Activated naive CD4-positive, alpha-beta T cell treated with anti-CD3 and anti-CD28 coated beads, Interleukin-2, amount 50 U/mL, for 24 hours (primary cell): ENCODE measurements around the gene BTNL9.
"Not testable (repeated sequence)": the region's sequence is repeated elsewhere in the genome, so short reads cannot be mapped to it uniquely, and the experiment has no call there.

Experiments
- H3K27ac Mint-ChIP-seq: one replicate; pipeline ENCODE4 v1.8.0; 2021; ENCODE audit warnings: mild to moderate bottlenecking, mixed read lengths
- H3K27me3 Mint-ChIP-seq: one replicate; pipeline ENCODE4 v1.8.0; 2021; ENCODE audit warnings: mixed read lengths
- H3K36me3 Mint-ChIP-seq: one replicate; pipeline ENCODE4 v1.8.0; 2021; ENCODE audit warnings: mixed read lengths
- H3K4me1 Mint-ChIP-seq: one replicate; pipeline ENCODE4 v1.8.0; 2021; ENCODE audit warnings: mixed read lengths
- H3K4me3 Mint-ChIP-seq: one replicate; pipeline ENCODE4 v1.8.0; 2021; ENCODE audit warnings: mild to moderate bottlenecking, mixed read lengths
- H3K9me3 Mint-ChIP-seq: one replicate; pipeline ENCODE4 v1.8.0; 2021; ENCODE audit warnings: mixed read lengths

BTNL9 gene

GRCh38 chr5:181069767-181070491 lies 29.9 kb downstream of the BTNL9 start:
- Mint-ChIP-seq H3K27me3 (peaks cover 37% of the 10 kb centered on the region), H3K27ac (no peak overlapping the region), H3K4me3 (no peak overlapping the region), H3K36me3 (no peaks in the 10 kb centered on the region), H3K4me1 (peaks cover 9% of the 10 kb centered on the region), H3K9me3 (no peaks in the 10 kb centered on the region)

GRCh38 chr5:181070523-181070922 lies 30.5 kb downstream of the BTNL9 start:
- H3K27ac Mint-ChIP-seq: no peak overlapping the region
- H3K4me1 Mint-ChIP-seq: peaks cover 9% of the 10 kb centered on the region
- H3K4me3 Mint-ChIP-seq: no peak overlapping the region
- H3K27me3 Mint-ChIP-seq: peaks cover 41% of the 10 kb centered on the region
- no peaks in the 10 kb centered on the region for H3K9me3 Mint-ChIP-seq
- H3K36me3 Mint-ChIP-seq: peaks cover 2% of the 10 kb centered on the region

DNA sequence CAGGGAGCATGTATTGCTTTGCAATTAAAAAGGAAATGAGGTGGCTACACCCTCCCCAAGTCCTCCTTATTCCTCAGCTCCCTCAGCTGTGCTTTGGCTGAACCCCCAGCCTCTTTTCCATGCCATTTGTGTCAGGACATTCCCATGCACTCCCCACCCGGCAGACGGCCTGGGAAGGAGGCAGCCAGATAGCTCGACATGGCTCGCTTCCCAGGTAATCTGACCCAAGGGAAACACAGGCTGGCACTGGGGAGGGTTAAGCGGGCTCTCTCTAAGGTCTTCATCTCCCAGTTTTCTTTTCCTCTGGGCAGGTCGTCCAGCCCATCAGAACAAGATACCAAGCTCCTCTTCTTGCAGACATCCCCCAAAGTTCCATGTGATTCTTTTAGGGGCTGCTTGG lies 31.2 kb downstream of the BTNL9 start:
- Mint-ChIP-seq H3K4me3 (no peak overlapping the region), H3K27me3 (peaks cover 40% of the 10 kb centered on the region), H3K4me1 (peaks cover 9% of the 10 kb centered on the region), H3K36me3 (peaks cover 2% of the 10 kb centered on the region), H3K9me3 (no peaks in the 10 kb centered on the region), H3K27ac (no peak overlapping the region)

DNA sequence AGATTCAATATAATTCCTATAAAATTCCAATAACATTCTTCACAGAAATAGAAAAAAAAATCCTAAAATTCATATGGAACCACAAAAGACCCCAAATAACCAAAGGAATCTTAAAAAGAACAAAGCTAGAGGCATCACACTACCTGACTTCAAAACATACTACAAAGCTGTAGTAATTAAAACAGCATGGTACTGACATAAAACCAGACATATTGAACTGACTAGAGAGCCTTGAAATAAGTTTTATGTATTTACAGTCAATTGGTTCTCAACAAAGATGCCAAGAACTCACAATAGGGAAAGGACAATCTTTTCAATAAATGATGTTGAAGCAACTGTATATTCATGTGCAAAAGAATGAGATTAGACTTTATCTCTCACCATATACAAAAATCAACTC lies 36.9 kb downstream of the BTNL9 start:
- H3K27ac Mint-ChIP-seq: no peak overlapping the region

GRCh38 chr5:181081989-181082388 lies 41.9 kb downstream of the BTNL9 start:
- Mint-ChIP-seq H3K9me3 (peaks cover 3% of the 10 kb centered on the region), H3K36me3 (no peaks in the 10 kb centered on the region), H3K4me3 (no peak overlapping the region), H3K4me1 (no peaks in the 10 kb centered on the region), H3K27me3 (peaks cover 26% of the 10 kb centered on the region), H3K27ac (no peak overlapping the region)

More for the DNA sequence above, 36.9 kb downstream of the BTNL9 start:
- no peak overlapping the region for H3K4me3 Mint-ChIP-seq
- no peaks in the 10 kb centered on the region for H3K4me1 Mint-ChIP-seq
- peaks cover 4% of the 10 kb centered on the region for H3K36me3 Mint-ChIP-seq
- peaks cover 28% of the 10 kb centered on the region for H3K27me3 Mint-ChIP-seq
- peaks cover 4% of the 10 kb centered on the region for H3K9me3 Mint-ChIP-seq

DNA sequence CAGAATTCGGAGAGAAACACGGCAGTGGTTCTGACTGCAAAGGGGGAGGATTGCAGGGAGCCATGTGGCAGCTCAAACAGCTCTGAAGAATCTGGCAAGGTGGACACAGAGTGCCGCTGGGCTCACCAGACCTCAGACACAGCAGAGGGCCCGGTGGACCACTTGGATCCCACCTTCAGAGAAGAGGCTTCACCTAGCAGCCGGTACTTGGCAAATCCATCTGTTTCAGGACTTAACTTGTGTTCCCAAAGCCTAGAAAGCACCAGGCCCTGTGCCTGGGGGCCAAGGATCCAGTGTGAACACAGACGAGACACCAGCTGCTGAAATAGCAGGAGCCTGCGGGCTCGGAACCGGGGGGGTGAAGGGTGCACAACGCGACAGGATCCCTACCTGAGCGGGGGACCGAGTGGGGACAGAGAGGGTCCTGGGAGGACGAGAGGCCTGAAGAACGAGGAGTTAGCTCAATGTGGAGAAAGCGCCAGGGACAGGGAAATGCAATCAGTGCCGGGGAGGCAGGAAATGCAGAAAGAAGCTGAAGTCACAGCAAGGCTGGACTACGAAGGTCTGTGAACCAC lies 44.6 kb downstream of the BTNL9 start:
- Mint-ChIP-seq H3K9me3 (no peaks in the 10 kb centered on the region), H3K4me1 (no peaks in the 10 kb centered on the region), H3K27me3 (peaks cover 21% of the 10 kb centered on the region), H3K27ac (no peak overlapping the region), H3K36me3 (no peaks in the 10 kb centered on the region), H3K4me3 (no peak overlapping the region)

DNA sequence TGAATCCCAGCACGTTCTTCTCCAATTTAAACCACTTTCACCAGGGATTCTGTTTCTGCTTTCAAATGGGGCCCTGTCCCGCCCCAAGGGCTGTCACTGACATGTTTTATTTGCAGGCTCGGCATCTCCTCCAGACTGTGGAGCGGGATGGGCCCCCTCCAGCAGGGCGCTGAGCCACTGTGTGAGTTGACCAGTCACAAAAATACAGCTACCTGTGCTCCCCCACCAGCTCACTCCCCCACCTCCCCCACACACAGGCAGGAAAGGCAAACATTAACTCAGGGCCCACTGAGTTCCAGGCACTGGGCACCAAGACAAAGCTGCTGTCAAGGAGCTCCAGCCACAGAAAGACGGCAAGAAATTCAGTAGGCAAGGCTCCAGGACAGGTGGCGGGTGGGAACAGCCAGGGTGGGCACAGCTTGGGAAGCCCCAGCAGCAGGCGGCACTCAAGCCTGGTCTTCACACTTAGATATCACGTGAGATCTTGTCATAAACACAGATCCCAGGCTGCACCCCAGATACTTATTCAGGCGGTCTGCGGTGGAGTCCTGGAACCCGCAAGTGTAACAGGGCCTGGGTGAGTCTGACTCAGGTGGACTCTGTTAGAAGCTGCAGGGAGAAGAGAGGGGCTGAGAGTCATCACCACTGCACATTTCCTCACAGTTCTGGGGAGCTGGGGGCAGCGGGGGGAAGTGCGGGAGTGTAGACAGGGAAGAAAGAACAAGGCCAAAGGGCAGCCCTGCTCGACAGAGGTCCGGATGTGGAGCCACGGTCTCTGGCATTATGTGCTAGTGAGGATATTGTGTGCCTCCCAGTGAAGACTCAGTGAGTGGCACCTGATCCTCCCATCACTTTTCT lies 46.2 kb downstream of the BTNL9 start:
- Mint-ChIP-seq H3K27ac (no peak overlapping the region), H3K9me3 (no peaks in the 10 kb centered on the region), H3K36me3 (no peaks in the 10 kb centered on the region), H3K4me1 (no peaks in the 10 kb centered on the region), H3K27me3 (peaks cover 17% of the 10 kb centered on the region), H3K4me3 (no peak overlapping the region)

GRCh38 chr5:181086884-181087205 lies 46.8 kb downstream of the BTNL9 start:
- Mint-ChIP-seq H3K27ac (no peak overlapping the region), H3K4me1 (no peaks in the 10 kb centered on the region), H3K9me3 (no peaks in the 10 kb centered on the region), H3K36me3 (no peaks in the 10 kb centered on the region), H3K27me3 (peaks cover 16% of the 10 kb centered on the region), H3K4me3 (no peak overlapping the region)

- peaks cover 17% of the 10 kb centered on the region for H3K27me3 Mint-ChIP-seq
- no peaks in the 10 kb centered on the region for H3K9me3 Mint-ChIP-seq
- no peak overlapping the region for H3K27ac Mint-ChIP-seq
Measured at GRCh38 chr5:181087309-181087708, 47.2 kb downstream of the BTNL9 start.

GRCh38 chr5:181088289-181088688 lies 48.2 kb downstream of the BTNL9 start:
- H3K27ac Mint-ChIP-seq: no peak overlapping the region
- no peaks in the 10 kb centered on the region for H3K4me1 Mint-ChIP-seq
- H3K9me3 Mint-ChIP-seq: no peaks in the 10 kb centered on the region
- no peak overlapping the region for H3K4me3 Mint-ChIP-seq
- H3K27me3 Mint-ChIP-seq: peaks cover 16% of the 10 kb centered on the region
- H3K36me3 Mint-ChIP-seq: no peaks in the 10 kb centered on the region

More at GRCh38 chr5:181087309-181087708, 47.2 kb downstream of the BTNL9 start:
- Mint-ChIP-seq H3K4me3 (no peak overlapping the region), H3K36me3 (no peaks in the 10 kb centered on the region), H3K4me1 (no peaks in the 10 kb centered on the region)

DNA sequence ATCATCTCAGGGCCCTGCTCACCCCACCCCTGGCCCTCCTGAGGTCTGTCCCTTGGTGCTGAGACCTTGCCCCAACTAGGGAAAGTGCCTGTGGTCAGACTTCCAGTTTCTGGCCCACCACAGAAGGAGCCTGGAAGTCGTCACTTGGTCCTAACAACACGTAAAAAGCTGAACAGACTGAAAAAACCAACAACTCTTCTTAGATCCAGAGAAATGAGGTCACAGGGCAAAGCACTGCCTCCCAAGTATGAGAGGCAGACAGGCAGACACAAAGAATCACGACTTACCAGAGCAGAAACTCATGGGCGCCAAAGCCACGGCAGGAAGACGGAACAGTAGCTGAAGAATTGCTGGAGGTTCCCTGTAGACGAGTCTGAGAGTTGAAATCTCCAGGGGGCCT lies 52.4 kb downstream of the BTNL9 start:
- H3K4me3 Mint-ChIP-seq: no peak overlapping the region

GRCh38 chr5:181095162-181095561 lies 55.1 kb downstream of the BTNL9 start:
- H3K36me3 Mint-ChIP-seq, H3K9me3 Mint-ChIP-seq, H3K27ac Mint-ChIP-seq, H3K4me1 Mint-ChIP-seq, H3K4me3 Mint-ChIP-seq: not testable (repeated sequence)
- peaks cover 24% of the 10 kb centered on the region for H3K27me3 Mint-ChIP-seq

More for the DNA sequence above, 52.4 kb downstream of the BTNL9 start:
- Mint-ChIP-seq H3K36me3 (no peaks in the 10 kb centered on the region), H3K4me1 (no peaks in the 10 kb centered on the region), H3K27me3 (peaks cover 13% of the 10 kb centered on the region), H3K9me3 (no peaks in the 10 kb centered on the region), H3K27ac (no peak overlapping the region)

DNA sequence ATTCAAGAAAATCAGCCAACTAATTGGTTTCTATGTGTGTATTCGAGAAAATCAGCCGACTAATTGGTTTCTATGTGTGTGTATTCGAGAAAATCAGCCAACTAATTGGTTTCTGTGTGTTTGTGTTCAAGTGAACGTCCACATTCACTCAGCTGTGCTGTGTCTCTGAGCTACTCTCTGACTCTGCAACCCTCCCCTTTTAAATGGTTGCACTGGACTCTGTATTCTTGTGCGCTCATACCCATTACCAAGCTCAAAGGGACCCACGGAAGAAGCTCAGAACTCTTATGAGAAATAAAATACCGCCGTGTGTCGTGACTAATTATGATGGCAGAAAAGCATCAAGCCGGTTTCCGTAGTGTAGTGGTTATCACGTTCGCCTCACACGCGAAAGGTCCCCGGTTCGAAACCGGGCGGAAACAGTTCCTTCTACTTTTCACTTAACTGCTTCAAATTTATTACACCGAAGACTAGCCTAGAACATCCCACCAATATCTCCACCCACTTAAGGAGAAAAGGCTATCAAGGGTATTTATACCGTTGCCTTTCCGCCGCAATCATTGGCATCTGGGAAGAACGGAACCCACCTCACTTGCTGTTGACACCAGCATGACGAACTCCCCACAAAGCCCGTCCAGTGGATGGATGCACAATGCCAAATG lies 56.8 kb downstream of the BTNL9 start:
- peaks cover 27% of the 10 kb centered on the region for H3K27me3 Mint-ChIP-seq
- H3K27ac Mint-ChIP-seq, H3K36me3 Mint-ChIP-seq, H3K9me3 Mint-ChIP-seq, H3K4me3 Mint-ChIP-seq: not testable (repeated sequence)
- H3K4me1 Mint-ChIP-seq: peaks cover 11% of the 10 kb centered on the region

DNA sequence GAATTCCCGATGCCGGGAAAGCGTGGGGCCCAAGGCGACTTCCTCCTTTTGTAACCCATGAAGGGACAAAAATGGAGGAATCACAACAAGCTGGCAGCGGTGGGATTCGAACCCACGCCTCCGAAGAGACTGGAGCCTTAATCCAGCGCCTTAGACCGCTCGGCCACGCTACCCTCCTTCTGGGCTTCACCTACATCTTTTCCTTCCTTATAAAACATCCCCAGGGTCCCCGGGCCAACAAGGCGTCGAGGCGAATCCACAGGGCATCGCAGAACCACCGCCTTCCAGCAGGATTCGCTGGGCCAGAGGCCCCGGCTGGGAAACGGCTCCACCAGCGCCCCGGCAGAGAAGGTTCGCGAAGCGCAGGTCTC lies 57.3 kb downstream of the BTNL9 start:
- not testable (repeated sequence) for H3K27ac Mint-ChIP-seq, H3K9me3 Mint-ChIP-seq, H3K36me3 Mint-ChIP-seq, H3K4me3 Mint-ChIP-seq
- H3K4me1 Mint-ChIP-seq: peaks cover 11% of the 10 kb centered on the region
- peaks cover 26% of the 10 kb centered on the region for H3K27me3 Mint-ChIP-seq

GRCh38 chr5:181097759-181098491 lies 57.9 kb downstream of the BTNL9 start:
- peaks cover 24% of the 10 kb centered on the region for H3K27me3 Mint-ChIP-seq
- H3K27ac Mint-ChIP-seq, H3K9me3 Mint-ChIP-seq, H3K4me3 Mint-ChIP-seq, H3K36me3 Mint-ChIP-seq: not testable (repeated sequence)
- peaks cover 11% of the 10 kb centered on the region for H3K4me1 Mint-ChIP-seq
